B cell (primary cell): Measurements from ENCODE around the gene IL1RAP. TPM values are rescaled to one million over a fixed set of nuclear protein-coding genes. Genes with fewer than 3 reads are reported as not detected.

Source experiments
- ATAC-seq: fragments of 200-7000 bp; cut with Tn5 transposase; one replicate; pipeline ENCODE4 v1.10.0; 2021; ENCODE audit warnings: low read depth, mild to moderate bottlenecking, moderate number of reproducible peaks, moderate library complexity
- CTCF ChIA-PET: fragments of 350-600 bp; sonication (Branson Sonifier 250); formaldehyde crosslinking; loops from one replicate; lab custom pipeline; 2021; ENCODE audit warnings: antibody characterized with exemption, inconsistent platforms; lab: Charles Lee
- POLR2A ChIA-PET: fragments of 350-600 bp; sonication (Branson Sonifier 250); formaldehyde crosslinking; loops from one replicate; lab custom pipeline; 2021; ENCODE audit warnings: antibody characterized with exemption; lab: Charles Lee
- DNase-seq: peaks from one replicate; pipeline ENCODE4 v3.0.0; 2013
- H2AFZ ChIP-seq: 2 replicates; pipeline ENCODE4 v1.6.1; 2012; ENCODE audit warnings: mild to moderate bottlenecking, low read depth, low read length; ENCODE audit not compliant: insufficient read depth, poor library complexity, severe bottlenecking
- H3K27ac ChIP-seq, 2 donors: 1 replicate in 1 of 2; 2 replicates in 1 of 2; pipeline ENCODE4 v1.5.1; 2012 to 2013; ENCODE audit warnings: low read length in 2 of 2, mild to moderate bottlenecking in 2 of 2, moderate library complexity in 1 of 2
- H3K27me3 ChIP-seq, 4 experiments: fragments of 200-600 bp in 1 of 4; sonication (generic) in 1 of 4; replicated peaks in 1 of 4; 1 replicate in 2 of 4; 2 replicates in 2 of 4; pipeline versions ENCODE4 v1.6.1 to v1.7.0; 2013 to 2016; ENCODE audit warnings: low read length in 3 of 4, mild to moderate bottlenecking in 2 of 4, mixed read lengths in 1 of 4, moderate library complexity in 1 of 4; ENCODE audit not compliant: insufficient read depth in 4 of 4, control insufficient read depth in 3 of 4; ENCODE audit errors: control extremely low read depth in 1 of 4
- H3K36me3 ChIP-seq, 2 experiments: replicated peaks in 1 of 2; 1 replicate in 1 of 2; 2 replicates in 1 of 2; pipeline versions ENCODE4 v1.6.1 to v1.7.1; 2013; ENCODE audit warnings: low read length in 1 of 2; ENCODE audit not compliant: insufficient read depth in 2 of 2, control insufficient read depth in 1 of 2; ENCODE audit errors: control extremely low read depth in 1 of 2, extremely low read depth in 1 of 2
- H3K4me1 ChIP-seq, 2 donors: fragments of 200-600 bp in 1 of 2; sonication (generic) in 1 of 2; 1 replicate in 1 of 2; 2 replicates in 1 of 2; pipeline versions ENCODE4 v1.5.1 to v1.6.1; 2013 to 2017; ENCODE audit warnings: low read length in 2 of 2; ENCODE audit not compliant: control insufficient read depth in 2 of 2, insufficient read depth in 2 of 2
- H3K4me2 ChIP-seq: replicated peaks from 2 replicates; pipeline ENCODE3; 2012; ENCODE audit warnings: mild to moderate bottlenecking, low read depth, low read length; ENCODE audit not compliant: poor library complexity, severe bottlenecking
- H3K4me3 ChIP-seq, 5 experiments: fragments of 200-600 bp in 1 of 5; sonication (generic) in 1 of 5; 1 replicate in 3 of 5; 2 replicates in 2 of 5; pipeline versions ENCODE4 v1.5.1 to v1.7.0; 2011 to 2016; ENCODE audit warnings: low read length in 4 of 5, mild to moderate bottlenecking in 4 of 5, low read depth in 2 of 5, control low read depth in 1 of 5, moderate library complexity in 1 of 5; ENCODE audit not compliant: insufficient read depth in 1 of 5; ENCODE audit errors: control extremely low read depth in 1 of 5, extremely low read depth in 1 of 5
- H3K79me2 ChIP-seq: fragments of 200-600 bp; sonication (generic); one replicate; pipeline ENCODE4 v1.6.0; 2016; ENCODE audit warnings: low read length; ENCODE audit not compliant: control insufficient read depth, insufficient read depth
- H3K9ac ChIP-seq: fragments of 200-600 bp; sonication (generic); 2 replicates; pipeline ENCODE4 v1.6.1; 2017; ENCODE audit warnings: mild to moderate bottlenecking, low read length, moderate library complexity
- H3K9me3 ChIP-seq, 3 donors: one replicate each; pipeline versions ENCODE4 v1.6.1 to v1.7.1; 2013; ENCODE audit warnings: low read length in 2 of 3; ENCODE audit not compliant: control insufficient read depth in 2 of 3, insufficient read depth in 1 of 3; ENCODE audit errors: control extremely low read depth in 1 of 3
- H4K20me1 ChIP-seq: 2 replicates; pipeline ENCODE4 v1.6.0; 2012; ENCODE audit warnings: mild to moderate bottlenecking, low read length; ENCODE audit not compliant: insufficient read depth, control insufficient read depth, poor library complexity, severe bottlenecking
- H3K27ac Mint-ChIP-seq: one replicate; pipeline ENCODE4 v1.8.0; 2021; ENCODE audit warnings: mixed read lengths
- H3K27me3 Mint-ChIP-seq: one replicate; pipeline ENCODE4 v1.8.0; 2021; ENCODE audit warnings: mixed read lengths
- H3K4me1 Mint-ChIP-seq: one replicate; pipeline ENCODE4 v1.8.0; 2021; ENCODE audit warnings: mixed read lengths
- H3K4me3 Mint-ChIP-seq: one replicate; pipeline ENCODE4 v1.8.0; 2021; ENCODE audit warnings: mixed read lengths
- H3K9me3 Mint-ChIP-seq: one replicate; pipeline ENCODE4 v1.8.0; 2022; ENCODE audit warnings: mixed read lengths; ENCODE audit not compliant: insufficient read depth
- CTCF ChIP-seq: fragments of 200-600 bp; IDR thresholded peaks from one replicate; pipeline ENCODE4 v1.8.0; 2022; ENCODE audit warnings: antibody characterized with exemption, mild to moderate bottlenecking
- EZH2 ChIP-seq: IDR thresholded peaks from 2 replicates; pipeline ENCODE4 v1.6.1; 2012; ENCODE audit warnings: borderline replicate concordance, low read depth, mild to moderate bottlenecking, moderate library complexity, low read length; ENCODE audit not compliant: insufficient read depth, poor library complexity, severe bottlenecking
- WGBS: methylation state at CpG from one replicate; pipeline ENCODE4 v1.1.5; 2013; ENCODE audit warnings: missing lambda C conversion rate; ENCODE audit not compliant: insufficient coverage; 5-methylcytosine and 5-hydroxymethylcytosine counted together
- intact Hi-C: fragments of 100-400 bp; cut with micrococcal nuclease; formaldehyde crosslinking; loops from one replicate; pipeline ENCODE4 v1.10.0; 2022
- polyA plus RNA-seq: library from polyadenylated mRNA; depleted of rRNA; stranded (reverse); fragments of >200 nt; gene quantifications from 2 replicates; pipeline ENCODE4 v1.2.3, GENCODE V29; 2012
- total RNA-seq, 2 donors: library from RNA; stranded (reverse); fragments of 120-200 nt in 1 of 2; gene quantifications; 1 replicate in 1 of 2; 2 replicates in 1 of 2; pipeline versions ENCODE4 v1.2.3 to v1.2.4, GENCODE V29; 2013 to 2022

The IL1RAP gene
- total and polyA plus RNA-seq, 2 donors (not counting 1 experiment from before 2014, with no cell fraction given), result 2.3 to 11.5 TPM

- Histone ChIP-seq H3K27me3 (no peaks in the 10 kb centered on the region), H3K4me2 (no peak overlapping the region), H3K9me3 (peaks cover 0 to 7% (median 4%) of the 10 kb centered on the region in 3 donors), H3K9ac (no peak overlapping the region), H3K36me3 (no peaks in the 10 kb centered on the region), H4K20me1 (no peaks in the 10 kb centered on the region), H2AFZ (no peak overlapping the region), H3K79me2 (no peaks in the 10 kb centered on the region), H3K4me1 (no peaks in the 10 kb centered on the region), H3K27ac (no peak overlapping the region), H3K4me3 (no peak overlapping the region)
- ChIA-PET POLR2A (no interaction called here), CTCF (no interaction called here)
- DNase-seq (no peak), ATAC-seq (no peak)
- H3K27ac Mint-ChIP-seq, result no peak overlapping the region
- no peaks in the 10 kb centered on the region for H3K27me3 Mint-ChIP-seq
- WGBS, result no CpG with 5 or more reads among the region's 2 CpGs
- no peaks in the 10 kb centered on the region for H3K9me3 Mint-ChIP-seq
- no peaks in the 10 kb centered on the region for H3K4me1 Mint-ChIP-seq
- intact Hi-C loops, result no loop called here
- H3K4me3 Mint-ChIP-seq, result no peak overlapping the region
- TF ChIP-seq EZH2 (no peak), CTCF (no peak)
Observed at GRCh38 chr3:190574473-190574872, 60.6 kb downstream of the IL1RAP start.

DNA sequence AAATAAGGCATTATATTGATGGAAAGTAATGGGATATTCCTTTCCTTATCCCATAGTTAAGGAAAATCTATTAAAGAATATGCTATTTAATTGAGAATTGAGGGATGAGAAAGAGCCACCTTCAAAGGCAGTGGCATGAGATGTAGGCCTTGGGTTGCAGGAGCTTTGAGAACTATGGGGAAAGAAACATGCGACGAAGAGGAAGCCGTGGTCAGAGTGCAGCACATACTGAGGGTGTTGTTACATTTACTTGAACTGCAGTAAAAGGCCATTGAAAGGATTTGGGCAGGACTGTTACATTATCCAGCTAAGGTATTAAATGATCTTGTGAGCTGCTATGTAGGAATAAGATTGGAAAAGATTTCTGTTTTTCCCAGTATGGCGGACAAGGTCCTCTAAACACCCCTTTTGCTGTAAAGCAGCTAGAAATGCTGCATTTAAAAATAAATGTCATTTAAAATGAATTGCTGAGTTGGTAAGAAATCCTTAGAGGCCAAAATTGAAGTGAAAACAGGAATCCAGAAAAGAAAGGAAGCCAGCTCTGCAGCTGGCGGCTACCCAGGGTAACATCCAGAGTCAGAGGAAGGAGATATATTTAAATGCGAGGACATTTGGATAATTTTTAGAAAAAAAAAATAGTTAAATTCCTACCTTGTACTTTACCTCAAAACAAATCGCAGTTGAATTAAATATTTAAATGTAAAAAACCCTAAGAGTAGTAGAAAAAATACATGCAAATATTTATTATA lies 61.7 kb downstream of the IL1RAP start:
- WGBS, result 60% methylated on average over 3 of the region's 7 CpGs
- Histone ChIP-seq H3K36me3 (no peaks in the 10 kb centered on the region), H2AFZ (no peak overlapping the region), H3K79me2 (no peaks in the 10 kb centered on the region), H4K20me1 (no peaks in the 10 kb centered on the region), H3K4me1 (no peaks in the 10 kb centered on the region), H3K4me3 (no peak overlapping the region), H3K4me2 (no peak overlapping the region), H3K27me3 (no peaks in the 10 kb centered on the region), H3K9ac (no peak overlapping the region), H3K27ac (no peak overlapping the region), H3K9me3 (peaks cover 0 to 7% (median 4%) of the 10 kb centered on the region in 3 donors)
- intact Hi-C loops, result no loop called here
- no peaks in the 10 kb centered on the region for H3K4me1 Mint-ChIP-seq
- TF ChIP-seq EZH2, result no peak
- TF ChIP-seq CTCF, result no peak
- DNase-seq (no peak), ATAC-seq (no peak)
- POLR2A ChIA-PET, result no interaction called here
- no peak overlapping the region for H3K4me3 Mint-ChIP-seq
- H3K27ac Mint-ChIP-seq, result no peak overlapping the region
- no peaks in the 10 kb centered on the region for H3K9me3 Mint-ChIP-seq
- no peaks in the 10 kb centered on the region for H3K27me3 Mint-ChIP-seq
- CTCF ChIA-PET, result no interaction called here
